ENCODE measurements around the gene COQ7. TPM values are rescaled to one million over a fixed set of nuclear protein-coding genes. Genes with fewer than 3 reads are reported as not detected.

The COQ7 gene
- total RNA-seq, 1 experiment from 2014 or later, result 26.6 TPM

DNA sequence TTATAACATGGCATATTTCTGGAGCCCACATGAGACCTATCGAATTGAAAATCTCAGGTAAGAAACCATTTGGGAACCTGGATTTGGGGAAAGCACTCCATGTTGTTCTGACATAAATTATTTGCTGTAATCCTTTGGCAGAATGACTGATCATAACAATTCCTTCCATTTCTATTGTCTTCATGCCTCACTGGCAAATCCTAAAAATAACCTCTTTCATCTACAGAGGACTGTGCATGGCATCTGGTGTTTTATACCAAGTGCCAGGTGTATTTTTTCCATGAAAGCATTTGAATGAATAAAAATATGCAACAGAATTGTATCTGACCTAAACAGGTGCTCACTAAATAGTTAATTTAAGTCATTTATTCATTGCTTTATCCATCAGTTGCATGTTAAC is 33.7 kb upstream of the COQ7 start:
- no peaks in the 10 kb centered on the region for H3K4me1 ChIP-seq (ENCODE audit: control insufficient read depth in 1 of 2, insufficient read depth in 2 of 2, low read length in 2 of 2)
- ChIA-PET POLR2A (no interaction called here), CTCF (no interaction called here), RAD21 (ENCODE audit: low non-redundant PET in 1 of 2, low total read pairs in 2 of 2, uncharacterized antibody in 2 of 2, unreplicated experiment in 2 of 2) (no interaction called here)
- H3K36me3 ChIP-seq (ENCODE audit: control insufficient read depth in 1 of 2, insufficient read depth in 2 of 2, low read length in 2 of 2), result 0 out of 4 replicates have a peak, but pooled peaks cover 0 to 4% of the 10 kb centered on the region in 2 experiments
- no peak overlapping the region for H3K27ac ChIP-seq (ENCODE audit: low read depth, low read length)
- H3K27me3 ChIP-seq (ENCODE audit: insufficient read depth, low read length), result no peaks in the 10 kb centered on the region
- no peak overlapping the region for H2AFZ ChIP-seq (ENCODE audit: low read depth, low read length, poor library complexity, severe bottlenecking)
- no peaks in the 10 kb centered on the region for H4K20me1 ChIP-seq (ENCODE audit: insufficient read depth)
- no peak for DNase-seq (ENCODE audit: low read depth, low spot score)
- no peak overlapping the region for H3K4me2 ChIP-seq (ENCODE audit: low read length)
- no TSS peak for BruUV-seq (replicated peaks)
- no peak for ATAC-seq
- no peaks in the 10 kb centered on the region for H3K79me2 ChIP-seq (ENCODE audit: insufficient read depth, low read length)
- H3K9me2 ChIP-seq (ENCODE audit: insufficient read depth), result no peaks in the 10 kb centered on the region
- no peak overlapping the region for H3K9ac ChIP-seq (ENCODE audit: low read length)
- TF ChIP-seq TCF7L2 (IDR thresholded peaks at IDR 0.05; ENCODE audit: borderline replicate concordance, extremely low read depth, insufficient read depth, insufficient read length) (no peak), POLR2AphosphoS5 (IDR thresholded peaks at IDR 0.05; ENCODE audit: low read depth, low read length) (no peak), EGR1 (IDR thresholded peaks at IDR 0.05; ENCODE audit: low read depth) (no peak), POLR2A (IDR thresholded peaks at IDR 0.05; ENCODE audit: borderline replicate concordance, extremely low read depth, insufficient read depth, insufficient read length) (no peak), JUND (IDR thresholded peaks at IDR 0.05) (no peak), SRF (IDR thresholded peaks at IDR 0.05; ENCODE audit: low read depth) (no peak), ELF1 (IDR thresholded peaks at IDR 0.05; ENCODE audit: borderline replicate concordance, low read depth) (no peak), YY1 (IDR thresholded peaks at IDR 0.05; ENCODE audit: extremely low read depth, insufficient replicate concordance, low read depth, low read length) (no peak), FOSL1 (IDR thresholded peaks at IDR 0.05; ENCODE audit: low read depth) (no peak), ZNF274 (IDR thresholded peaks at IDR 0.05; ENCODE audit: low read depth, low read length) (no peak), CEBPB (IDR thresholded peaks at IDR 0.05; ENCODE audit: low read depth) (no peak)
- TF ChIP-seq, protein P1, sequence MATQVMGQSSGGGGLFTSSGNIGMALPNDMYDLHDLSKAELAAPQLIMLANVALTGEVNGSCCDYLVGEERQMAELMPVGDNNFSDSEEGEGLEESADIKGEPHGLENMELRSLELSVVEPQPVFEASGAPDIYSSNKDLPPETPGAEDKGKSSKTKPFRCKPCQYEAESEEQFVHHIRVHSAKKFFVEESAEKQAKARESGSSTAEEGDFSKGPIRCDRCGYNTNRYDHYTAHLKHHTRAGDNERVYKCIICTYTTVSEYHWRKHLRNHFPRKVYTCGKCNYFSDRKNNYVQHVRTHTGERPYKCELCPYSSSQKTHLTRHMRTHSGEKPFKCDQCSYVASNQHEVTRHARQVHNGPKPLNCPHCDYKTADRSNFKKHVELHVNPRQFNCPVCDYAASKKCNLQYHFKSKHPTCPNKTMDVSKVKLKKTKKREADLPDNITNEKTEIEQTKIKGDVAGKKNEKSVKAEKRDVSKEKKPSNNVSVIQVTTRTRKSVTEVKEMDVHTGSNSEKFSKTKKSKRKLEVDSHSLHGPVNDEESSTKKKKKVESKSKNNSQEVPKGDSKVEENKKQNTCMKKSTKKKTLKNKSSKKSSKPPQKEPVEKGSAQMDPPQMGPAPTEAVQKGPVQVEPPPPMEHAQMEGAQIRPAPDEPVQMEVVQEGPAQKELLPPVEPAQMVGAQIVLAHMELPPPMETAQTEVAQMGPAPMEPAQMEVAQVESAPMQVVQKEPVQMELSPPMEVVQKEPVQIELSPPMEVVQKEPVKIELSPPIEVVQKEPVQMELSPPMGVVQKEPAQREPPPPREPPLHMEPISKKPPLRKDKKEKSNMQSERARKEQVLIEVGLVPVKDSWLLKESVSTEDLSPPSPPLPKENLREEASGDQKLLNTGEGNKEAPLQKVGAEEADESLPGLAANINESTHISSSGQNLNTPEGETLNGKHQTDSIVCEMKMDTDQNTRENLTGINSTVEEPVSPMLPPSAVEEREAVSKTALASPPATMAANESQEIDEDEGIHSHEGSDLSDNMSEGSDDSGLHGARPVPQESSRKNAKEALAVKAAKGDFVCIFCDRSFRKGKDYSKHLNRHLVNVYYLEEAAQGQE (IDR thresholded peaks at IDR 0.05; ENCODE audit: low read depth), result no peak
- TF ChIP-seq, protein P2, sequence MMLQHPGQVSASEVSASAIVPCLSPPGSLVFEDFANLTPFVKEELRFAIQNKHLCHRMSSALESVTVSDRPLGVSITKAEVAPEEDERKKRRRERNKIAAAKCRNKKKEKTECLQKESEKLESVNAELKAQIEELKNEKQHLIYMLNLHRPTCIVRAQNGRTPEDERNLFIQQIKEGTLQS (IDR thresholded peaks at IDR 0.05), result no peak
- TF ChIP-seq, protein P3, sequence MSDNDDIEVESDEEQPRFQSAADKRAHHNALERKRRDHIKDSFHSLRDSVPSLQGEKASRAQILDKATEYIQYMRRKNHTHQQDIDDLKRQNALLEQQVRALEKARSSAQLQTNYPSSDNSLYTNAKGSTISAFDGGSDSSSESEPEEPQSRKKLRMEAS (IDR thresholded peaks at IDR 0.05), result no peak
- TF ChIP-seq, protein P4, sequence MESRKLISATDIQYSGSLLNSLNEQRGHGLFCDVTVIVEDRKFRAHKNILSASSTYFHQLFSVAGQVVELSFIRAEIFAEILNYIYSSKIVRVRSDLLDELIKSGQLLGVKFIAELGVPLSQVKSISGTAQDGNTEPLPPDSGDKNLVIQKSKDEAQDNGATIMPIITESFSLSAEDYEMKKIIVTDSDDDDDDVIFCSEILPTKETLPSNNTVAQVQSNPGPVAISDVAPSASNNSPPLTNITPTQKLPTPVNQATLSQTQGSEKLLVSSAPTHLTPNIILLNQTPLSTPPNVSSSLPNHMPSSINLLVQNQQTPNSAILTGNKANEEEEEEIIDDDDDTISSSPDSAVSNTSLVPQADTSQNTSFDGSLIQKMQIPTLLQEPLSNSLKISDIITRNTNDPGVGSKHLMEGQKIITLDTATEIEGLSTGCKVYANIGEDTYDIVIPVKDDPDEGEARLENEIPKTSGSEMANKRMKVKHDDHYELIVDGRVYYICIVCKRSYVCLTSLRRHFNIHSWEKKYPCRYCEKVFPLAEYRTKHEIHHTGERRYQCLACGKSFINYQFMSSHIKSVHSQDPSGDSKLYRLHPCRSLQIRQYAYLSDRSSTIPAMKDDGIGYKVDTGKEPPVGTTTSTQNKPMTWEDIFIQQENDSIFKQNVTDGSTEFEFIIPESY (IDR thresholded peaks at IDR 0.05; ENCODE audit: extremely low read depth, insufficient replicate concordance, low read length), result no peak
- H3K4me3 ChIP-seq (replicated peaks in 1 of 2; ENCODE audit: low read depth in 1 of 2, low read length in 2 of 2), result no peak overlapping the region
- 0 out of 4 replicates have a peak, but pooled peaks cover 0 to 3% of the 10 kb centered on the region in 2 experiments for H3K9me3 ChIP-seq (ENCODE audit: control insufficient read depth in 1 of 2, insufficient read depth in 1 of 2, low read depth in 1 of 2, low read length in 2 of 2)
- intact Hi-C loops (cut with micrococcal nuclease), result no loop called here
